PC-3 (cell line): Measurements from ENCODE around the gene ILF2. TPM values are rescaled to one million over a fixed set of nuclear protein-coding genes. Genes with fewer than 3 reads are reported as not detected.

Source experiments
- ATAC-seq: fragments of 200-7000 bp; cut with Tn5 transposase; 2 replicates; pipeline ENCODE4 v1.9.1; 2020; ENCODE audit warnings: mild to moderate bottlenecking, moderate library complexity
- BruUV-seq: library from RNA; stranded (reverse); fragments of 400-500 nt; replicated peaks from 2 replicates; lab custom pipeline; 2021; lab: Mats Ljungman, UMichigan
- CTCF ChIA-PET: fragments of 300-600 bp; sonication (Branson Sonifier 250); formaldehyde crosslinking; loops from one replicate; lab custom pipeline; 2022; ENCODE audit warnings: antibody characterized with exemption; lab: Charles Lee
- POLR2A ChIA-PET: fragments of 300-600 bp; sonication (Branson Sonifier 250); formaldehyde crosslinking; loops from one replicate; lab custom pipeline; 2022; ENCODE audit warnings: antibody characterized with exemption; ENCODE audit not compliant: unreplicated experiment; lab: Charles Lee
- DNase-seq: peaks from one replicate; pipeline ENCODE4 v3.0.0-alpha.2; 2015
- H2AFZ ChIP-seq: fragments of 300-600 bp; sonication (generic); 2 replicates; pipeline ENCODE4 v1.6.0; 2016; ENCODE audit warnings: antibody characterized with exemption, low read length
- H3F3A ChIP-seq: fragments of 300-600 bp; sonication (generic); one replicate; pipeline ENCODE4 v1.6.0; 2017; ENCODE audit warnings: antibody characterized with exemption, low read length, control low read depth, mild to moderate bottlenecking; ENCODE audit not compliant: unreplicated experiment
- H3K27ac ChIP-seq: fragments of 300-600 bp; sonication (generic); 2 replicates; pipeline ENCODE4 v1.5.1; 2016; ENCODE audit warnings: mild to moderate bottlenecking, low read length
- H3K27me3 ChIP-seq: fragments of 300-600 bp; sonication (generic); 2 replicates; pipeline ENCODE4 v1.6.1; 2016; ENCODE audit warnings: low read length, mixed read lengths
- H3K36me3 ChIP-seq: fragments of 300-600 bp; sonication (generic); 2 replicates; pipeline ENCODE4 v1.6.1; 2016; ENCODE audit warnings: low read depth, mixed run types, low read length, mixed read lengths
- H3K4me1 ChIP-seq: fragments of 300-600 bp; sonication (generic); 2 replicates; pipeline ENCODE4 v1.5.1; 2016; ENCODE audit warnings: low read length; ENCODE audit not compliant: insufficient read depth
- H3K4me2 ChIP-seq: fragments of 300-600 bp; sonication (generic); 2 replicates; pipeline ENCODE4 v1.6.0; 2016; ENCODE audit warnings: low read length
- H3K4me3 ChIP-seq: fragments of 300-600 bp; sonication (generic); 2 replicates; pipeline ENCODE4 v1.5.1; 2016; ENCODE audit warnings: mild to moderate bottlenecking, low read length, mixed read lengths
- H3K79me2 ChIP-seq: fragments of 300-600 bp; sonication (generic); 2 replicates; pipeline ENCODE4 v1.6.1; 2017; ENCODE audit warnings: low read length, mixed read lengths
- H3K9ac ChIP-seq: fragments of 300-600 bp; sonication (generic); 2 replicates; pipeline ENCODE4 v1.6.0; 2016; ENCODE audit warnings: mild to moderate bottlenecking, low read length
- H3K9me2 ChIP-seq: fragments of 300-600 bp; sonication (generic); replicated peaks from 2 replicates; pipeline ENCODE4 v1.6.1; 2016; ENCODE audit warnings: mixed run types, low read length, mixed read lengths
- H3K9me3 ChIP-seq: fragments of 300-600 bp; sonication (generic); 2 replicates; pipeline ENCODE4 v1.6.1; 2016; ENCODE audit warnings: low read length, mixed read lengths
- H4K20me1 ChIP-seq: fragments of 300-600 bp; sonication (generic); 2 replicates; pipeline ENCODE4 v1.6.1; 2016; ENCODE audit warnings: low read length, mixed read lengths
- CTCF ChIP-seq: fragments of 300-600 bp; sonication (generic); conservative IDR thresholded peaks from 2 replicates; pipeline ENCODE4 v1.5.1; 2017; ENCODE audit warnings: antibody characterized with exemption, low read depth, mild to moderate bottlenecking, low read length
- EZH2 ChIP-seq: fragments of 300-600 bp; sonication (generic); IDR thresholded peaks from one replicate; pipeline ENCODE4 v1.6.1; 2017; ENCODE audit warnings: antibody characterized with exemption, mild to moderate bottlenecking, low read length; ENCODE audit not compliant: unreplicated experiment
- EZH2phosphoT487 ChIP-seq: fragments of 300-600 bp; sonication (generic); IDR thresholded peaks from 2 replicates; pipeline ENCODE4 v1.6.1; 2018; ENCODE audit warnings: mild to moderate bottlenecking, antibody characterized with exemption, low read length, borderline replicate concordance
- intact Hi-C: fragments of 100-400 bp; cut with micrococcal nuclease; formaldehyde crosslinking; loops from 2 replicates; pipeline ENCODE4 v1.9.0; 2023
- total RNA-seq: library from RNA; depleted of rRNA; stranded (reverse); fragments of >200 nt; gene quantifications from 2 replicates; pipeline ENCODE4 v1.2.3, GENCODE V29; 2014

Gene ILF2
- total RNA-seq, 1 experiment from 2014 or later: 439 TPM

GRCh38 chr1:153685544-153686340 is 14.9 kb upstream of the ILF2 start:
- Histone ChIP-seq H2AFZ (no peak overlapping the region), H3K4me3 (no peak overlapping the region), H3K9me2 (no peaks in the 10 kb centered on the region), H3K4me2 (no peak overlapping the region), H3K27ac (no peak overlapping the region), H3K27me3 (no peaks in the 10 kb centered on the region), H3K36me3 (no peaks in the 10 kb centered on the region), H3K9ac (no peak overlapping the region), H3K9me3 (no peaks in the 10 kb centered on the region), H3F3A (no peaks in the 10 kb centered on the region), H4K20me1 (no peaks in the 10 kb centered on the region), H3K79me2 (no peaks in the 10 kb centered on the region), H3K4me1 (no peaks in the 10 kb centered on the region)
- CTCF ChIA-PET: no interaction called here
- POLR2A ChIA-PET: no interaction called here
- DNase-seq (no peak), ATAC-seq (no peak)
- TF ChIP-seq EZH2phosphoT487 (no peak), CTCF (no peak), EZH2 (no peak)
- no TSS peak for BruUV-seq
- intact Hi-C loops: no loop called here

- DNase-seq: no peak
- H3K79me2 ChIP-seq: no peaks in the 10 kb centered on the region
- no peaks in the 10 kb centered on the region for H3K9me3 ChIP-seq
- no peaks in the 10 kb centered on the region for H4K20me1 ChIP-seq
- TF ChIP-seq CTCF (no peak), EZH2phosphoT487 (no peak), EZH2 (no peak)
- no peaks in the 10 kb centered on the region for H3K36me3 ChIP-seq
- no TSS peak for BruUV-seq
- H2AFZ ChIP-seq: no peak overlapping the region
- no peak overlapping the region for H3K9ac ChIP-seq
- H3K27ac ChIP-seq: no peak overlapping the region
- no peak for ATAC-seq
- intact Hi-C loops: no loop called here
- no peaks in the 10 kb centered on the region for H3K4me1 ChIP-seq
- ChIA-PET POLR2A (no interaction called here), CTCF (no interaction called here)
- H3K27me3 ChIP-seq: no peaks in the 10 kb centered on the region
- H3K4me2 ChIP-seq: no peak overlapping the region
- no peaks in the 10 kb centered on the region for H3K9me2 ChIP-seq
- H3F3A ChIP-seq: no peaks in the 10 kb centered on the region
- H3K4me3 ChIP-seq: no peak overlapping the region
Observed at GRCh38 chr1:153684892-153685291, 14.1 kb upstream of the ILF2 start.

GRCh38 chr1:153683854-153684253 is 13.1 kb upstream of the ILF2 start:
- POLR2A ChIA-PET: no interaction called here
- H3K4me3 ChIP-seq: no peak overlapping the region
- H3K4me1 ChIP-seq: peaks cover under 1% of the 10 kb centered on the region; the same call in 1 of the 2 replicates
- intact Hi-C loops: no loop called here
- no peaks in the 10 kb centered on the region for H4K20me1 ChIP-seq
- H3K27ac ChIP-seq: no peak overlapping the region
- no peak for TF ChIP-seq EZH2phosphoT487
- no peak overlapping the region for H3K4me2 ChIP-seq
- H3K9ac ChIP-seq: no peak overlapping the region
- H2AFZ ChIP-seq: 0 out of 2 replicates have a peak overlapping the region, but pooled peaks have one; percentile 11
- H3K27me3 ChIP-seq: peaks cover 8% of the 10 kb centered on the region
- CTCF ChIA-PET: interaction anchor here (0.7 kb wide), 1 partner anchor 92 kb away, joined by 4 read pairs; the partner anchor contains the start of gene SLC27A3
- no peaks in the 10 kb centered on the region for H3K9me3 ChIP-seq
- no TSS peak for BruUV-seq
- no peaks in the 10 kb centered on the region for H3K9me2 ChIP-seq
- ATAC-seq: peak; percentile 44
- peak; percentile 48 for DNase-seq
- H3K36me3 ChIP-seq: no peaks in the 10 kb centered on the region
- no peaks in the 10 kb centered on the region for H3K79me2 ChIP-seq
- H3F3A ChIP-seq: no peaks in the 10 kb centered on the region
